ENCODE data around the gene WIZ.
"Not testable (repeated sequence)": the region's sequence is repeated elsewhere in the genome, so short reads cannot be mapped to it uniquely, and the experiment has no call there.

Gene WIZ

GRCh38 chr19:15449620-15450527, at the start of gene WIZ:
WIZ (minus strand) TSS chr19:15449956; CDS start chr19:15448307, 1,649 bp downstream.
- peak; percentile 83 for DNase-seq (ENCODE audit: low read depth)

GRCh38 chr19:15498910-15499309, 49.2 kb upstream of the WIZ start:
- no peak for DNase-seq (ENCODE audit: low read depth)

- no peak for DNase-seq (ENCODE audit: low read depth)
Observed at GRCh38 chr19:15498156-15498858, 48.6 kb upstream of the WIZ start.

- no peak for DNase-seq (ENCODE audit: low read depth)
Observed at GRCh38 chr19:15495151-15495550, 45.4 kb upstream of the WIZ start.

GRCh38 chr19:15488489-15489226, 38.9 kb upstream of the WIZ start:
- DNase-seq (ENCODE audit: low read depth) = no peak

GRCh38 chr19:15487038-15487437, 37.3 kb upstream of the WIZ start:
- no peak for DNase-seq (ENCODE audit: low read depth)

GRCh38 chr19:15485768-15486167, 36.0 kb upstream of the WIZ start:
- DNase-seq (ENCODE audit: low read depth) = not testable (repeated sequence)

- DNase-seq (ENCODE audit: low read depth) = not testable (repeated sequence)
Observed at GRCh38 chr19:15480996-15481395, 31.2 kb upstream of the WIZ start.

GRCh38 chr19:15479391-15480345, 29.9 kb upstream of the WIZ start, which contains the start of gene PGLYRP2:
PGLYRP2 (minus strand) TSS chr19:15479501; CDS start chr19:15479371, 130 bp downstream.
- DNase-seq (ENCODE audit: low read depth) = no peak

- DNase-seq (ENCODE audit: low read depth) = no peak
Observed at GRCh38 chr19:15476325-15476724, 26.6 kb upstream of the WIZ start.

- DNase-seq (ENCODE audit: low read depth) = no peak
Observed at GRCh38 chr19:15475611-15476010, 25.9 kb upstream of the WIZ start.

GRCh38 chr19:15475169-15475568, 25.4 kb upstream of the WIZ start:
- no peak for DNase-seq (ENCODE audit: low read depth)

- DNase-seq (ENCODE audit: low read depth) = not testable (repeated sequence)
Observed at GRCh38 chr19:15473821-15474220, 24.1 kb upstream of the WIZ start.

GRCh38 chr19:15471639-15472101, 21.9 kb upstream of the WIZ start:
- no peak for DNase-seq (ENCODE audit: low read depth)

- DNase-seq (ENCODE audit: low read depth) = no peak
Observed at GRCh38 chr19:15469513-15470297, 19.9 kb upstream of the WIZ start.

- no peak for DNase-seq (ENCODE audit: low read depth)
Observed at GRCh38 chr19:15468675-15469512, 19.1 kb upstream of the WIZ start.

GRCh38 chr19:15467734-15468214, 18.0 kb upstream of the WIZ start:
- no peak for DNase-seq (ENCODE audit: low read depth)

- DNase-seq (ENCODE audit: low read depth) = peak; percentile 44
Observed at GRCh38 chr19:15466851-15467733, 17.3 kb upstream of the WIZ start.
